ENCODE results near the gene SCRN1. TPM values are rescaled to one million over a fixed set of nuclear protein-coding genes. Genes with fewer than 3 reads are reported as not detected.
A peak's percentile ranks its signal among the peaks of the same experiment; 100 is the strongest.

SCRN1 gene
- total RNA-seq, 1 donor from 2014 or later: 61.9 TPM

DNA sequence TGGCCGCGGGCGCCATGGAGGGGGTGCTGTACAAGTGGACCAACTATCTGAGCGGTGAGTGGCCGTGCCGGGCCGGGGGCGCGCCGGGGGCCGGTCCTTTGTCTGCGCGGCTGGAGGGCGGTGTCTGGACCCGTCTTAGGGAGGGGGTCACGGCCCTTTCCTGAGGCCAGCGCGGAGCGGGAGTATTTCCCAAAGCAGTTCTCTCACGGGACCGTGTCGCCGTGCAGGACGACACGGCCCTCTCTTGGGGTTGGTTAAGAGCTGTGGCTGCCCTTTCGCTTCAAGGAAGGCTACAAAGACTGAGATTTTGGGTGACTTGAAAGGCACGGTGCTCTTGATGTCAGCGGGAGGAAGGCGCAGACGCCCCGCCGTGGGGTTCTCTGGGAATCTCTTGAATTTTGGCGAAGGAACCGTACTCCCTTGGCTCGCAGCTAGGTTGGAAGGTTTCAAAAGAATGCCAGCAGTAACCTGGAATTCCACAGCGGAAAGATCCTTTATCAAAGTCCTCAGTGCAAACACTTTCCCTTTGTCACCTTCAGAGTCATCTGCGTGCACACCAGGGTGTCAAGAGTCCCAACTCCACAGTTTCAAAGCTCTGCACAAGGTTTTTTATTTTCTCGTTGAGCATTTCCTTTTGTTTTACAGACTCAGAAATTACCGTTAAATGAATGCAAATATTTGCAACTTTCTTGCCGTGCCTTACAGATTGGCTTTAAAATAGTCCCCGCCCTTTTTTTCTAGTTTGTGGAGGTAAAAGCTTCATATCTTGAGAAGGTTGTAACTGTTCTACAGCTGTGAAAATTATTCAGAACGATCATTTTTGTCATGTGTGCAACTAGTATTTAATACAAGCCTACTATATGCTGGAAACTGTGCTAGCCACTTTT, 39.4 kb upstream of the SCRN1 start:
- peak overlapping the region; percentile 68 for H3K4me3 ChIP-seq (ENCODE audit: low read depth, low read length)
- TF ChIP-seq, protein P1, sequence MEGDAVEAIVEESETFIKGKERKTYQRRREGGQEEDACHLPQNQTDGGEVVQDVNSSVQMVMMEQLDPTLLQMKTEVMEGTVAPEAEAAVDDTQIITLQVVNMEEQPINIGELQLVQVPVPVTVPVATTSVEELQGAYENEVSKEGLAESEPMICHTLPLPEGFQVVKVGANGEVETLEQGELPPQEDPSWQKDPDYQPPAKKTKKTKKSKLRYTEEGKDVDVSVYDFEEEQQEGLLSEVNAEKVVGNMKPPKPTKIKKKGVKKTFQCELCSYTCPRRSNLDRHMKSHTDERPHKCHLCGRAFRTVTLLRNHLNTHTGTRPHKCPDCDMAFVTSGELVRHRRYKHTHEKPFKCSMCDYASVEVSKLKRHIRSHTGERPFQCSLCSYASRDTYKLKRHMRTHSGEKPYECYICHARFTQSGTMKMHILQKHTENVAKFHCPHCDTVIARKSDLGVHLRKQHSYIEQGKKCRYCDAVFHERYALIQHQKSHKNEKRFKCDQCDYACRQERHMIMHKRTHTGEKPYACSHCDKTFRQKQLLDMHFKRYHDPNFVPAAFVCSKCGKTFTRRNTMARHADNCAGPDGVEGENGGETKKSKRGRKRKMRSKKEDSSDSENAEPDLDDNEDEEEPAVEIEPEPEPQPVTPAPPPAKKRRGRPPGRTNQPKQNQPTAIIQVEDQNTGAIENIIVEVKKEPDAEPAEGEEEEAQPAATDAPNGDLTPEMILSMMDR (conservative IDR thresholded peaks at IDR 0.05; ENCODE audit: low read depth, low read length): no peak
- no peak for DNase-seq (ENCODE audit: low read depth)

DNA sequence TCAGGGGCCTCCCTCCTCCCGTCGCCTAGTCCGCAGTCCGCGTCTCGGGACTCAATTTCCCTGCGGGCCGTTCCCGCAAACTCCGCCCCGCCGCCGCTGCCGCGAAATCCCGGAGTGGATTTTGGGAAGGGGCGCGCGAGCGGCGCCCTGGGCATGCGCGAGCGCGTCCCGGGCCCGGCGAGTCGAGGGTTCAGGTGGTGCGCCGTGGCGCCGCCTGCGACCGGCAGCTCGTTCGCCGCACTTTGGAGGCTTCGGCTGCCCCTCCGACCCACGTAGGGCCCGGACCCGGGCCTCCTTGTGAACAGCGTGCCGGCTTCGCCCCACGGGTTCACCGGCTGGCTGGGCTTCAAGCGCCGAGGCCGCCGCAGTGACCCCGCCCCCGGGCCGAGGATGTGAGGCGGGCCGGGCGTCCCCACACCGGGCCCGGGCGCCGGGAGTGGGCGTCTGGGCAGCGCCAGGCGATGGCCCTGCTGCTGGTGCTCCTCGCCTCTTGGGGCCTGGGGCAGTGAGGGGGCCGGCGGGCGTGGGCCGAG, 38.7 kb upstream of the SCRN1 start, which contains the start of gene PLEKHA8:
Gene PLEKHA8 (plus strand): TSS at position 197 of the 533 bp plus-strand sequence. CDS start 351 bp downstream, outside the sequence.
- H3K4me3 ChIP-seq (ENCODE audit: low read depth, low read length): peak within 1 kb of the TSS; percentile 68
- DNase-seq (ENCODE audit: low read depth): no peak
- TF ChIP-seq, protein P1 (conservative IDR thresholded peaks at IDR 0.05; ENCODE audit: low read depth, low read length): no peak

DNA sequence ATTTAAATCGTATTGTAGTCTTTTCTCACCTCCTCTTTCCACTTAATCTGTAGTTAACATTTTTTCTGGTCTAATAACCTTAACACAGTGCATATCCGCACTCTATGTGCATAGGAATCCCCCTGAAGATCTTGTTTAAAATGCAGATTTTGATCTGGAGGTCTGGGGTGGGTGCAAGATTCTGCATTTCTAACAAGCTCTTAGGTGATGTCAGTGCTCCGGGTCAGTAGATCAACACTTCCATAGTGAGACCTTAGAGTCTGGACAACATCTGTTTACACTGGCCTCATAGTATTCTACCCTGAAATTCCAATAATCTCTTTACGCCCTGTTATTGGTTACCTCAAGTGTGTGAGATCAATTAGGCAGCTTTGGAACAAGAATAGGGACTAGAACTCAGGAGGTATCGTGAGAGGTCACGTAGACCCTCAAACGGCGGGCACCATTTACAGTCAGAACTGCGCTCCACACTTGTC, 38.2 kb upstream of the SCRN1 start:
- H3K4me3 ChIP-seq (ENCODE audit: low read depth, low read length): peak overlapping the region; percentile 68
- no peak for DNase-seq (ENCODE audit: low read depth)
- TF ChIP-seq, protein P1 (conservative IDR thresholded peaks at IDR 0.05; ENCODE audit: low read depth, low read length): no peak

DNA sequence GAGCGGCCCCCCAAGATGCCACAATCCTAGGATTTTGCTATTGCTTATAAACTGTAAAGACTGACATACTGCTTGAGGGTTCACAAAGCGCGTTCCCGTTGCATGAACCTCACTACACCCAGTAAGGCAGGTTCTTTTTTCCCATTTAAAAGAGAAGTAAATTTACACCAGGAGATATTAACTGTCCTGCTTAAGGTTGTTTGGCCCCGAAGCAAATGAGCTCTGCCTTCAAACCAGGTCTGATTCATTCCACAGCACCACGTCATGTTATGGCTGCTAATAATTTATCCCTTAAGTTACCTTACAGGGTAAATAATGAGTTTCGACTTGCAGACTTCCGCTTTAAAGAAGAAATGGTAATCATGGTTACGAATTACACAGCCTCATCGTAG, 37.5 kb upstream of the SCRN1 start:
- TF ChIP-seq, protein P1 (conservative IDR thresholded peaks at IDR 0.05; ENCODE audit: low read depth, low read length): no peak
- H3K4me3 ChIP-seq (ENCODE audit: low read depth, low read length): peak overlapping the region; percentile 68
- DNase-seq (ENCODE audit: low read depth): peak; percentile 70

DNA sequence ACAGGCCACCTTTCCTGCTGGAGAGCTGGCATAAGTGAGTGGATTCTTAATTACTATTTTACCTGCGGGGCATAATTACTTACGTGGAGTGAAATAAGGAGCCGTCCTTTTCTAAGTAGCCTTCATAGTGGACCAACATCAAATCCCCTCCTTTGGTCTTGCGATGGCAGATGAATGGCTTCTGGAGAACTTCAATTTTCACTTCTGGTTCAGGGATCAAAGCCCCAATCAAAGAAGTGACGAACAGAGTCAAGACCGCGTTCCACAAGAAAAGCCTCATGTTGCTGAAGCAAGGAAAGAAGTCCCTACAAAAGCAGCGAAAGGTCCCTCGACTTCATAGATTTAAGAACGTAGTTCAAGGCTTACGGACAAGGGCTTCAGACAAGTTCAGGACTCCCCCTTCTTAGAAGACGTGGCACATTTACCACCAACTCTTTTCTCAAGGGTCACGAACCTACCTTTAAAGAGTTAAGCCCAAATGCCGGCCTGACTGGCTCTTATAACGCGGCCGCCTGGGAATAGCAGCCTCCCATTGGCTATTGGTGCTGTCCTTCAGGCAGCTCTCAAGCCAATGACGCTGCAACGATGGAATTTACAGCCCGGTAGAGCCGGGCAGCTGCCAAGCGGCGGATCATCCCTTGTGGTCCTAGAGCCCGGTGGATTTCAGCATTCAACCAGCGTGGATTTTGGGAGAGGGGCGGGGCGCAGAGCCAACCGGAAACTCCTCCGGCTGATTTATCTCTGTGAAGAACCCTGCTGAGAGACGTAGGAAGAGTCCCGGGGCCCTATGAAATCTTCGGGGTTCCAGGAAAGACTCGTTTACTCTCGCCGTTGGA, 36.8 kb upstream of the SCRN1 start, which contains the start of gene FKBP14:
Gene FKBP14 (minus strand): TSS at position 474 of the 836 bp plus-strand sequence. CDS start 194 bp downstream, at position 280.
- peak; percentile 96 for DNase-seq (ENCODE audit: low read depth)
- H3K4me3 ChIP-seq (ENCODE audit: low read depth, low read length): peak within 1 kb of the TSS; percentile 68
- TF ChIP-seq, protein P1 (conservative IDR thresholded peaks at IDR 0.05; ENCODE audit: low read depth, low read length): no peak

DNA sequence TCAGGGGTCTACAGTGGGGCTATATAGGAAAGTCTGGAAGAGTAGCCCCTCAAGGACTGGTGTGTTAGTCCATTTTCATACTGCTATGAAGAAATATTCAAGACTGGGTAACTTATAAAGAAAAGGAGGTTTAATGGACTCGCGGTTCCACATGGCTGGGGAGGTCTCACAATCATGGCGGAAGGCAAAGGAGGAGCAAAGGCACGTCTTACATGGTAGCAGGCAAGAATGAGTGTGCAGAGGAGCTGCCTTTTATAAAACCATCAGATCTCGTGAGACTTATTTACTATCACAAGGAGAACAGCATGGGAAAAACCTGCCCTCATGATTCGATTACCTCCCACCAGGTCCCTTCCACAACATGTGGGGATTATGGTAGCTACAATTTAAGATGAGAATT, 33.9 kb upstream of the SCRN1 start:
- no peak for DNase-seq (ENCODE audit: low read depth)
- no peak overlapping the region for H3K4me3 ChIP-seq (ENCODE audit: low read depth, low read length)
- TF ChIP-seq, protein P1 (conservative IDR thresholded peaks at IDR 0.05; ENCODE audit: low read depth, low read length): no peak

Measured in epithelial cell of proximal tubule (primary cell).